ENCODE data around the gene PRDM16.

DNA sequence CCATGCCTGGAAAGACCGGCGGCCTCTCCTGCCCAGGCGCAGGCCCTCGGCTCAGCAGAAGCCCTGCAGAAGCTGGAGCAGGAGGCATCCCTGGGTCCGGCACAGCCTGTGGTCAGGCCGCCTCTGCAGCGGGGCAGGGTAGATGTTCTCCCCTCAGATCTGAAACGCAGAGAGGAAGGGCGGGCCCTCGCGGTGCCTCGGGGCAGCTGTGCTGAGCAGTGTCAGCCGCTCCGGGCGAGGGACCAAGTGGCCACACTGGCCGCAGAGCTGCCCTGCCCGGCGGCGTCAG is 210.1 kb downstream of the PRDM16 start:
- TF ChIP-seq, protein P1, sequence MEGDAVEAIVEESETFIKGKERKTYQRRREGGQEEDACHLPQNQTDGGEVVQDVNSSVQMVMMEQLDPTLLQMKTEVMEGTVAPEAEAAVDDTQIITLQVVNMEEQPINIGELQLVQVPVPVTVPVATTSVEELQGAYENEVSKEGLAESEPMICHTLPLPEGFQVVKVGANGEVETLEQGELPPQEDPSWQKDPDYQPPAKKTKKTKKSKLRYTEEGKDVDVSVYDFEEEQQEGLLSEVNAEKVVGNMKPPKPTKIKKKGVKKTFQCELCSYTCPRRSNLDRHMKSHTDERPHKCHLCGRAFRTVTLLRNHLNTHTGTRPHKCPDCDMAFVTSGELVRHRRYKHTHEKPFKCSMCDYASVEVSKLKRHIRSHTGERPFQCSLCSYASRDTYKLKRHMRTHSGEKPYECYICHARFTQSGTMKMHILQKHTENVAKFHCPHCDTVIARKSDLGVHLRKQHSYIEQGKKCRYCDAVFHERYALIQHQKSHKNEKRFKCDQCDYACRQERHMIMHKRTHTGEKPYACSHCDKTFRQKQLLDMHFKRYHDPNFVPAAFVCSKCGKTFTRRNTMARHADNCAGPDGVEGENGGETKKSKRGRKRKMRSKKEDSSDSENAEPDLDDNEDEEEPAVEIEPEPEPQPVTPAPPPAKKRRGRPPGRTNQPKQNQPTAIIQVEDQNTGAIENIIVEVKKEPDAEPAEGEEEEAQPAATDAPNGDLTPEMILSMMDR (conservative IDR thresholded peaks at IDR 0.05; ENCODE audit: low read depth, low read length) = no peak
- TF ChIP-seq EZH2 (IDR thresholded peaks at IDR 0.05; ENCODE audit: low read length, unreplicated experiment) = no peak
